Fibroblast of pulmonary artery (primary cell): ENCODE results near the gene CLTC.

Experiments
- DNase-seq: peaks from one replicate; pipeline ENCODE4 v3.0.0-alpha.2; 2010; ENCODE audit warnings: low read depth
- H3K4me3 ChIP-seq: replicated peaks from 2 replicates; pipeline ENCODE4 v1.5.1; 2011; ENCODE audit warnings: low read depth, mild to moderate bottlenecking, control low read depth, low read length, moderate library complexity
- TF ChIP-seq, protein P1 (sequence below): IDR thresholded peaks from 2 replicates; pipeline ENCODE4 v1.5.1; 2011; ENCODE audit warnings: mild to moderate bottlenecking, control low read depth, low read length, inconsistent platforms; ENCODE audit errors: missing control alignments

CLTC gene

DNA sequence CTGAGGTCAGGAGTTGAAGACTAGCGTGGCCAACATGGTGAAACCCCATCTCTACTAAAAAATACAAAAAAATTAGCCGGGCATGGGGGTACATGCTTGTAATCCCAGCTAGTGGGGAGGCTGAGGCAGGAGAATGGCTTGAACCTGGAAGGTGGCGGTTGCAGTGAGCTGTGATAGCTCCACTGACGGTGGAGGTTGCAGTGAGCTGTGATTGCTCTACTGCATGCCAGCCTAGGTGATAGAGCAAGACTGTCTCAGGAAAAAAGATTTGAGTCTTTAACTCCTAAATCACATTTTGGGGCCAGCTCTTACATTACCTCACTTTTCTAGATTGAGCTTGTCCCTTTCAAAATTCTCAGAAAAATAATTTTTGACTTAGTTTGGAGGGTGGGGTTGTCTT, 102.9 kb downstream of the CLTC start:
- no peak for DNase-seq
- H3K4me3 ChIP-seq, result no peak overlapping the region
- TF ChIP-seq, protein P1, sequence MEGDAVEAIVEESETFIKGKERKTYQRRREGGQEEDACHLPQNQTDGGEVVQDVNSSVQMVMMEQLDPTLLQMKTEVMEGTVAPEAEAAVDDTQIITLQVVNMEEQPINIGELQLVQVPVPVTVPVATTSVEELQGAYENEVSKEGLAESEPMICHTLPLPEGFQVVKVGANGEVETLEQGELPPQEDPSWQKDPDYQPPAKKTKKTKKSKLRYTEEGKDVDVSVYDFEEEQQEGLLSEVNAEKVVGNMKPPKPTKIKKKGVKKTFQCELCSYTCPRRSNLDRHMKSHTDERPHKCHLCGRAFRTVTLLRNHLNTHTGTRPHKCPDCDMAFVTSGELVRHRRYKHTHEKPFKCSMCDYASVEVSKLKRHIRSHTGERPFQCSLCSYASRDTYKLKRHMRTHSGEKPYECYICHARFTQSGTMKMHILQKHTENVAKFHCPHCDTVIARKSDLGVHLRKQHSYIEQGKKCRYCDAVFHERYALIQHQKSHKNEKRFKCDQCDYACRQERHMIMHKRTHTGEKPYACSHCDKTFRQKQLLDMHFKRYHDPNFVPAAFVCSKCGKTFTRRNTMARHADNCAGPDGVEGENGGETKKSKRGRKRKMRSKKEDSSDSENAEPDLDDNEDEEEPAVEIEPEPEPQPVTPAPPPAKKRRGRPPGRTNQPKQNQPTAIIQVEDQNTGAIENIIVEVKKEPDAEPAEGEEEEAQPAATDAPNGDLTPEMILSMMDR, result no peak

DNA sequence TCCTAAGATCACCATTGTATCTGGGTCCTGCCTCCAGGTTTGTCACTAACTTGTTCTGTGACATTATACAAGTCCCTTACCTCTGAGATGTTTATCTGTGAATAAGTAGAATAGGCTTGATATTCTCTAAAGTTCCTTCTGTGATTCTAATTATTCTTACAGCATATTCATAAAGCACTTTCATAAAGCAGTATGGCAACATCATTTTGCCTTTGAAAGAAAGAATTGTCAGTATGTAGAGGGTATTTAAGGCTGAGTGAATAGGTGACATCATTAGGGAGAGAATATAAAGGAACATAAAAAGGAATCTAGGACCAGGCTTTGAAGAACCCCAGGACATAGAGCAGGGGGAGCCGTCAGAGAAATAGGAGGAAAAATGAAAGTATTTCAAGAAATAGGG, 103.3 kb downstream of the CLTC start:
- TF ChIP-seq, protein P1, result no peak
- DNase-seq, result no peak
- no peak overlapping the region for H3K4me3 ChIP-seq

GRCh38 chr17:59723607-59724006, 103.9 kb downstream of the CLTC start:
- DNase-seq, result no peak
- TF ChIP-seq, protein P1, result no peak
- no peak overlapping the region for H3K4me3 ChIP-seq

DNA sequence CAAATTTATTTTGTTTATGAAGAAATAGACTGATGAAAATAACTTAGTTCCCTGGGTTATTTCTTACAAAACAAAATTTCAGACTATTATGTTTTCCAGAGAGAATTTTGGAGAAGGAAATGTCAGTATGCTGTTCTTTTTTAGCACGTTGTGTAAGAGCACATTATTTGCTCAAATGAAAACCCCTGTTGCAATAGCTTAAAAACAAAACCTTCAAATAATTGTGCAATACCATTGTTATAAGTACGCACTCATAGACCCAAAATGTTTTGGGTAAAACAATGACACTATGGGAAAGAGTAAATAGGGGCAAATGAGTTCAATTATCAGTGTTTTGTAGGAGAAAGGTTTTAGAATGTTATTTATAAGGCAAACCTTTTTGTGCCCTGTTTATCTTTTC, 106.0 kb downstream of the CLTC start:
- no peak overlapping the region for H3K4me3 ChIP-seq
- TF ChIP-seq, protein P1, result no peak
- DNase-seq, result peak; percentile 94

DNA sequence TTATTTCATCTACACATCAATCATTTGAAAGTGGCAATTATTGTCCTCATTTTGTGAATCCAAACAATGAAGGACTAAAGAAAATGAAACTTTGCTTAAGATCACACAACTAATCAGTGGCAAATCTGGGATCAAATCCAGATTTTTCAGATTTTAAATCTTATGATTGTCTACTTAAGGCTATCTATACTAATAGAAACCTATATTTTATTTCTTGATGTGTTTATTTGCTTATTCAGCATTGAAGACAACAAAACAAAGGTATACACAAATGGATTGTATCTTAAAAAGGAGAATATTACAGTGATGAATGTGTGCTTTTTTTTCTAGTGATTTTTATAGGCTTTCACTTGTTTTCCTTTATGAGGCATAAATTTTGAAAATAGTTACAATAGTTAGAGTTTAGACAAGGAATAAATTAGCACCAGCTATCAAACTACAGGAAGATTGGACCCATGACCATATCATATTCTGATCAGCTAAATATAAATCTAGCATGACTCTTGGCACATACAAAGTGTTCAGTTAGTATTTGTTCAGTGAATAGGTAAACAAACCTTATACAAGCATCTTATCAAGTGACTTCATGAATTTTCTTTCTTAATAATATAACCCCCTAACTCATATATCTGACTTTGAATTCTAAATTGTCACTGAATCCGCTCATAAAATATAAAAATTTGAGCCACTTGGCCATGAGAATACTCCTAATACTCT, 108.3 kb downstream of the CLTC start:
- no peak overlapping the region for H3K4me3 ChIP-seq
- TF ChIP-seq, protein P1, result no peak
- no peak for DNase-seq

DNA sequence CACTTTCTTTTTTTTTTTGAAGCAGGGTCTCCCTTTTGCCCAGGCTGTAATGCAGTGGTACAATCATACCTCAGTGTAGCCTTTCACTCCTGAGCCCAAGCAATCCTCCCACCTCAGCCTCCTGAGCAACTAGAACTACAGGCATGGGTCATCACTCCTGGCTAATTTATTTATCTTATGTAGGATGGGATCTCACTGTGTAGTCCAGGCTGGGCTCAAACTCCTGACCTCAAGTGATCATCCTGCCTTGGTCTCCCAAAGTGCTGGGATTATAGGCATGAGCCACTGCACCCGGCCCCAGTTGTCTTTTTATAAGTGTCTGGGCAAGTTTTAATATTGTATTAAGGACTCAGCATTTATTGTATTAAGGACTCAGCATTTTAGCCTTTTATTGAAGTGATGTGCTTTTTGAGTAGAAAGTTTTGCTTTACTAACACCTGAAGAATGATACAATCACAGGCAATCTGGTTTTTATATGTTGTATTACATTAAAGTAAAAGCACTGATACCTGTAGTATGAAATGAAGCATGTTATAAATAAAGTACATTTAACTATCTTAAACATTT, 110.7 kb downstream of the CLTC start:
- DNase-seq, result no peak
- H3K4me3 ChIP-seq, result no peak overlapping the region
- TF ChIP-seq, protein P1, result no peak

DNA sequence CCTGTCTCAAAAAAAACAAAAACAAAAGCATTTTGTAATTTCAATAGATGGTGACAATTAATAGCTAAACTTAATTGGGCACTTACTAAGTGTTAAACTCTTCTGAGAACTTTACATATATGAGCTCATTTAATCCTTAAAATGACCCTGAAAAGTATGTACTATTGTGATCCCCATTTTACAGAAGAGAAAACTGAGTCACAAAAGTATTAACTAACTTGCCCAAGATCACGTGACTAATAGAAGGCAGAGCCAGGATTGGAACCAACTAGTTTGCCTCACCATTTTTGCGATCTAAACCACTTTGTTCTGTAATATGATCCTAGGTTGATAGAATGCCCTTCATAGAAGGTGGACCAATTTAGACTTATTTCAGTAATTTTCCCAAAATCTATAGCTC, 114.0 kb downstream of the CLTC start:
- TF ChIP-seq, protein P1, result no peak
- no peak overlapping the region for H3K4me3 ChIP-seq
- no peak for DNase-seq
